Mesendoderm (in vitro differentiated cells): Measurements from ENCODE around the gene OR4C45.
"Not testable (repeated sequence)": the region's sequence is repeated elsewhere in the genome, so short reads cannot be mapped to it uniquely, and the experiment has no call there.

Experiments
- DNase-seq: peaks from one replicate; pipeline ENCODE4 v3.0.0; 2013
- H2AK5ac ChIP-seq: 2 replicates; pipeline ENCODE4 v1.6.1; 2013; ENCODE audit warnings: low read length, inconsistent platforms
- H2BK120ac ChIP-seq: 2 replicates; pipeline ENCODE4 v1.6.1; 2013; ENCODE audit warnings: low read depth, mild to moderate bottlenecking, low read length, moderate library complexity, mixed read lengths
- H2BK15ac ChIP-seq: replicated peaks from 2 replicates; pipeline ENCODE4 v1.6.1; 2013; ENCODE audit warnings: low read depth, mild to moderate bottlenecking, moderate library complexity
- H2BK5ac ChIP-seq: 2 replicates; pipeline ENCODE4 v1.6.1; 2013; ENCODE audit warnings: low read length, inconsistent platforms
- H3K18ac ChIP-seq: 2 replicates; pipeline ENCODE4 v1.6.1; 2013; ENCODE audit warnings: mild to moderate bottlenecking, low read length, mixed read lengths
- H3K23ac ChIP-seq: one replicate; pipeline ENCODE4 v1.6.1; 2013; ENCODE audit warnings: low read length
- H3K27ac ChIP-seq: 2 replicates; pipeline ENCODE4 v1.5.1; 2013; ENCODE audit warnings: low read depth, mild to moderate bottlenecking, inconsistent platforms, low read length, moderate library complexity
- H3K27me3 ChIP-seq: 2 replicates; pipeline ENCODE4 v1.6.1; 2013; ENCODE audit warnings: low read length, control low read depth, mild to moderate bottlenecking, inconsistent platforms; ENCODE audit not compliant: insufficient read depth, poor library complexity
- H3K36me3 ChIP-seq: 2 replicates; pipeline ENCODE4 v1.6.1; 2013; ENCODE audit warnings: low read length, inconsistent platforms; ENCODE audit not compliant: control insufficient read depth, insufficient read depth
- H3K4ac ChIP-seq: one replicate; pipeline ENCODE4 v1.6.1; 2013; ENCODE audit warnings: low read depth, mild to moderate bottlenecking, low read length, moderate library complexity
- H3K4me1 ChIP-seq: 2 replicates; pipeline ENCODE4 v1.6.1; 2013; ENCODE audit warnings: low read depth, low read length, inconsistent platforms; ENCODE audit not compliant: control insufficient read depth
- H3K4me2 ChIP-seq: 2 replicates; pipeline ENCODE4 v1.6.1; 2013; ENCODE audit warnings: low read length
- H3K4me3 ChIP-seq: 2 replicates; pipeline ENCODE4 v1.5.1; 2013; ENCODE audit warnings: mild to moderate bottlenecking, low read length
- H3K56ac ChIP-seq: one replicate; pipeline ENCODE4 v1.6.1; 2013; ENCODE audit warnings: low read length
- H3K79me1 ChIP-seq: 2 replicates; pipeline ENCODE4 v1.6.1; 2013; ENCODE audit warnings: low read length, inconsistent platforms
- H3K79me2 ChIP-seq: 2 replicates; pipeline ENCODE4 v1.6.1; 2013; ENCODE audit warnings: mild to moderate bottlenecking, low read length; ENCODE audit not compliant: control insufficient read depth, insufficient read depth
- H3K9ac ChIP-seq: 2 replicates; pipeline ENCODE4 v1.6.1; 2013; ENCODE audit warnings: low read length, inconsistent platforms
- H4K5ac ChIP-seq: one replicate; pipeline ENCODE4 v1.6.1; 2013; ENCODE audit warnings: low read length
- H4K8ac ChIP-seq: one replicate; pipeline ENCODE4 v1.6.1; 2013; ENCODE audit warnings: low read depth, mild to moderate bottlenecking, control low read depth, low read length, moderate library complexity
- WGBS: extraction: QIAGEN DNeasy Blood & Tissue Kit; methylation state at CpG from one replicate; pipeline ENCODE4 v1.1.7; 2013; ENCODE audit warnings: low lambda C conversion rate, missing lambda C conversion rate; ENCODE audit not compliant: insufficient coverage; ENCODE audit errors: extremely low coverage; 5-methylcytosine and 5-hydroxymethylcytosine counted together

OR4C45 gene

DNA sequence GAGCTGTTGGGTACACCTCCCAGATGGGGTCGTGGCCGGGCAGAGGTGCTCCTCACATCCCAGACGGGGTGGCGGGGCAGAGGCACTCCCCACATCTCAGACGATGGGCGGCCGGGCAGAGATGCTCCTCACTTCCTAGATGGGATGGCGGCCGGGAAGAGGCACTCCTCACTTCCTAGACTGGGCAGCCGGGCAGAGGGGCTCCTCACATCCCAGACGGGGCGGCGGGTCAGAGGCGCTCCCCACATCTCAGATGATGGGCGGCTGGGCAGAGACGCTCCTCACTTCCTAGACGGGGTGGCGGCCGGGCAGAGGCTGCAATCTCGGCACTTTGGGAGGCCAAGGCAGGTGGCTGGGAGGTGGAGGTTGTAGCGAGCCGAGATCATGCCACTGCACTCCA is 30.4 kb downstream of the OR4C45 start:
- not testable (repeated sequence) for H3K27me3 ChIP-seq, H3K36me3 ChIP-seq, H3K4me1 ChIP-seq, H3K9ac ChIP-seq, H2AK5ac ChIP-seq, H3K79me2 ChIP-seq, H3K27ac ChIP-seq, H3K4me3 ChIP-seq, DNase-seq, H3K4ac ChIP-seq, H4K5ac ChIP-seq, H2BK120ac ChIP-seq, H3K18ac ChIP-seq, H3K4me2 ChIP-seq, H2BK15ac ChIP-seq, H3K23ac ChIP-seq, H3K56ac ChIP-seq, H3K79me1 ChIP-seq, H2BK5ac ChIP-seq, H4K8ac ChIP-seq
- no CpG with 5 or more reads among the region's 22 CpGs for WGBS

DNA sequence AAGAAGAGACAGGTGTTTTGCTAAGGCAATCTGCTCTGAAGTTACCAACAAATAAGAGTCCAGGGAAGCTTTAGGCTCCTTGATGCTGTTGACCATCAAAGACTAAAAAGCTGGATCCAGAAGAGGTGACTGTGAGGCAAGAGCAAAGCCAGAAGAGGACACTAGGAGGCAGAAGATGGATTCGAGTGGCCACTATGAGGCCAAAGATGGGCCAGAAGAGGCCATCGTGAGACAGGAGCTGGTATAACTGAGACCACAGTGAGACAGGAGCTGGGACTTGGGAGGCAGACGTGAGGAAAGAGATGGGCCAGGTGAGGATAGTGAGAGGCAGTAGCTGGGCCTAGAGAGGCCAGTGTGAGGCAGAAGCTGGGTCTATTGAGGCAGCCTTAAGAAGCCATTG is 37.7 kb downstream of the OR4C45 start:
- H2AK5ac ChIP-seq, result no peak overlapping the region
- H4K5ac ChIP-seq, result no peak overlapping the region
- H3K9ac ChIP-seq, result no peak overlapping the region
- H3K27ac ChIP-seq, result no peak overlapping the region
- no peak for DNase-seq
- H2BK120ac ChIP-seq, result no peak overlapping the region
- no peak overlapping the region for H2BK15ac ChIP-seq
- WGBS, result no CpG with 5 or more reads among the region's 3 CpGs
- no peaks in the 10 kb centered on the region for H3K4me1 ChIP-seq
- no peaks in the 10 kb centered on the region for H3K36me3 ChIP-seq
- no peak overlapping the region for H3K4me3 ChIP-seq
- H3K79me2 ChIP-seq, result no peaks in the 10 kb centered on the region
- no peak overlapping the region for H3K4me2 ChIP-seq
- no peak overlapping the region for H3K4ac ChIP-seq
- no peak overlapping the region for H4K8ac ChIP-seq
- H3K23ac ChIP-seq, result no peak overlapping the region
- no peak overlapping the region for H2BK5ac ChIP-seq
- H3K79me1 ChIP-seq, result no peaks in the 10 kb centered on the region
- H3K56ac ChIP-seq, result no peak overlapping the region
- no peak overlapping the region for H3K18ac ChIP-seq
- no peaks in the 10 kb centered on the region for H3K27me3 ChIP-seq

DNA sequence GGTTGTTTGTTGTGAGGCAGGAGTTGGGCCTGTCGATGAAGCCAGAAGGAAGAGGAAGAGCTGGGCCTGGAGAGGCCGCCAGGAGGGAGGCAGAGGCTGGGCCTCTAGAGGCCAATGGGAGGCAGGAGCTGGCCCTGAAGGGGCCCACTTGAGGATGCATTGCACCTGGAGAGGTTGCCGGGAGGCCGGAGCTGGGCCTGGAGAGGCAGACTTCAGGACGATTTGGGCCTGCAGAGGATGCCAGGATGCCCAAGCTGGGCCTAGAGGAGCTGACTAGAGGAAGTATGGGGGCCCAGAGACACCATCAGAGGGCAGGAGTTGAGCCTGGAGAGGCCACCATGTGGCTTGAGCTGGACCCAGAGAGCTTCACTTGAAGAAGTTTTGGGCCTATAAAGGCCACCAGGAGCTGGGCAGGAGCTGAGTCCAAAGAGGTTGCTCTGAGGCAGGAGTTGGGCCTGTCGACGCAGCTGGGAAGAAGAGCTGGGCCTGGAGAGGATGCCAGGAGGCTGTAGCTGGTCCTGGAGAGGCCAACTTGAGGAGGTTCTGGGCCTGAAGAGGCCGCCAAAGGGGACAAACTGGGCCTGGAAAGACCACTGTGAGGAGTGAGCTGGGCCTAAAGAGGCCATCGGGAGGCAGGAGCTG is 39.0 kb downstream of the OR4C45 start:
- Histone ChIP-seq H3K79me2 (no peaks in the 10 kb centered on the region), H3K4me2 (no peak overlapping the region), H2AK5ac (no peak overlapping the region), H3K27ac (no peak overlapping the region), H3K9ac (no peak overlapping the region), H3K18ac (no peak overlapping the region), H4K8ac (no peak overlapping the region), H3K4me1 (no peaks in the 10 kb centered on the region), H3K27me3 (no peaks in the 10 kb centered on the region), H2BK120ac (no peak overlapping the region), H2BK15ac (no peak overlapping the region), H3K23ac (no peak overlapping the region), H3K4me3 (no peak overlapping the region), H2BK5ac (no peak overlapping the region), H3K4ac (no peak overlapping the region), H3K56ac (no peak overlapping the region), H4K5ac (no peak overlapping the region), H3K36me3 (no peaks in the 10 kb centered on the region), H3K79me1 (no peaks in the 10 kb centered on the region)
- DNase-seq, result no peak
- WGBS, result no CpG with 5 or more reads among the region's 9 CpGs

DNA sequence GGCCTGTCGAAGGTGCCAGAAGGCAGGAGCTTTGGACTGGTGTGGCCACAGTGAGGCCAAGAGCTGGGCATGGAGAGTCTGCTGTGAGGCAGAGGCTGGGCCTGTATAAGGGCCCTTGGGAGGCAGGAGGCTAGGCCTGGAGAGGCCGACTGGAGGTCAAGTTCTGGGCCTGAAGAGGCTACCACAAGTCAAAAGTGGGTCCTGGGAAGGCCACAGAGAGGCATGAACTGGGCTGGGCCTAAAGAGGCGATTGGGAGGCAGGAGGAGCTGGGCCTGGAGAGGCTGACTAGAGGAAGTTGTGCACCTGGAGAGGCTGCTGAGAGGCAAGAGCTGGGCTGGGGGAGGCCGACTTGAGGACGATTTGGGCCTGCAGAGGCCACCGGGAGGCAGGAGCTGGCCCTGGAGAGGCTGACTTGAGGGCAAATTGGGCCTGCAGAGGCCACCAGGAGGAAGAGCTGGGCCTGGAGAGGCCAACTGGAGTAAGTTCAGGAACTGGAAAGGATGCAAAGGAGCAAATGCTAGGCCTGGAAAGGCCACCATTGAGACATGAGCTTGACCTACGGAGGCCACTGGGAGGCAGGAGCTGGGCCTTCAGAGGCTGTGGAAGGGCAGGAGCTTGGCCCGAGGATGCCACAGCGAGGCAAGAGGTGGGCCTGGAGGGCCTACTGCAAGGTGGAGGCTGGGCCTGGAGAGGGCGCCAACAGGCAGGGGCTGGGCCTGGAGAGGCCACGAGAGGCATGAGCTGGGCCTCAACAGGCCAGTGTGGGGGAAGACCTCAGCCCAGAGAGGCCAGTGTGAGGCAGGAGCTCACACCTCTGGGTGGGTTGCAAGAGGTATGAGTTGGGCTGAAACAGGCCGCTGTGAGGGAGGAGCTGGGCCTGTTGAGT is 39.8 kb downstream of the OR4C45 start:
- no CpG with 5 or more reads among the region's 12 CpGs for WGBS
- Histone ChIP-seq H3K18ac (no peak overlapping the region), H3K27me3 (no peaks in the 10 kb centered on the region), H3K9ac (no peak overlapping the region), H3K36me3 (no peaks in the 10 kb centered on the region), H2BK5ac (no peak overlapping the region), H3K23ac (no peak overlapping the region), H3K79me1 (no peaks in the 10 kb centered on the region), H3K27ac (no peak overlapping the region), H2BK15ac (no peak overlapping the region), H3K4me3 (no peak overlapping the region), H3K4me1 (no peaks in the 10 kb centered on the region), H4K5ac (no peak overlapping the region), H3K79me2 (no peaks in the 10 kb centered on the region), H3K4me2 (no peak overlapping the region), H3K4ac (no peak overlapping the region), H2AK5ac (no peak overlapping the region), H3K56ac (no peak overlapping the region), H4K8ac (no peak overlapping the region), H2BK120ac (no peak overlapping the region)
- no peak for DNase-seq

DNA sequence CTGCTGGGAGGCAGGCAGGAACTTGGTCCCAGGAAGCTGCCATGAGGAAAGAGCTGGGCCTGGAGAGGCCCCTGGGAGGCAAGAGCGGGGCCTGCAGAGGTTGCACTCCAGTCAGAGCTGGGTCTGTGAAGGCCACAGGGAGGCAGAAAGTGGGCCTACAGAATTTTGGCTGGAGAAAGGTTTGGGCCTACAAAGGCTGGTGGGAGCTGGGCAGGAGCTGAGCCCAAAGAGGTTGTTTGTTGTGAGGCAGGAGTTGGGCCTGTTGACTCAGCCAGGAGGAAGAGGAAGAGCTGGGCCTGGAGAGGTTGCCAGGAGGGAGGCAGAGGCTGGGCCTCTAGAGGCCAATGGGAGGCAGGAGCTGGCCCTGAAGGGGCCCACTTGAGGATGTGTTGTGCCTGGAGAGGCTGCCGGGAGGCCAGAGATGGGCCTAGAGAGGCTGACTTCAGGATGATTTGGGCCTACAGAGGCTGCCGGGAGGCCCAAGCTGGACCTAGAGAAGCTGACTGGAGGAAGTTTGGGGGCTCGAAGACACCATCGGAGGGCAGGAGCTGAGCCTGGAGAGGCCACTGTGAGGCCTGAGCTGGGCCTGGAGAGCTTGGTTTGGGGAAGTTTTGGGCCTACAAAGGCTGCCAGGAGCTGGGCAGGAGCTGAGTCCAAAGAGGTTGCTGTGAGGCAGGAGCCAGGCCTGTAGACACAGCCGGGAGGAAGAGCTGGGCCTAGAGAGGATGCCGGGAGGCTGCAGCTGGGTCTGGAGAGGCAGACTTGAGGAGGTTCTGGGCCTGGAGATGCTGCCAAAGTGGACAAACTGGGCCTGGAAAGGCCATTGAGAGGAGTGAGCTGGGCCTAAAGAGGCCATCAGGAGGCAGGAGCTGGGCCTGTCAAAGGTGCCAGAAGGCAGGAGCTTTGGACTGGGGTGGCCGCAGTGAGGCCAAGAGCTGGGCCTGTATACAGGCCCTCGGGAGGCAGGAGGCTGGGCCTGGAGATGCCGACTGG is 40.7 kb downstream of the OR4C45 start:
- Histone ChIP-seq H3K27ac (no peak overlapping the region), H3K4me2 (no peak overlapping the region), H3K36me3 (no peaks in the 10 kb centered on the region), H3K23ac (no peak overlapping the region), H3K79me2 (no peaks in the 10 kb centered on the region), H2BK5ac (no peak overlapping the region), H3K4me3 (no peak overlapping the region), H3K27me3 (no peaks in the 10 kb centered on the region), H2BK120ac (no peak overlapping the region), H4K5ac (no peak overlapping the region), H3K79me1 (no peaks in the 10 kb centered on the region), H3K4me1 (no peaks in the 10 kb centered on the region), H2AK5ac (no peak overlapping the region), H3K56ac (no peak overlapping the region), H3K4ac (no peak overlapping the region), H3K18ac (no peak overlapping the region), H4K8ac (no peak overlapping the region), H3K9ac (no peak overlapping the region), H2BK15ac (no peak overlapping the region)
- no peak for DNase-seq
- WGBS, result no CpG with 5 or more reads among the region's 10 CpGs
